Memory B cell (primary cell): ENCODE data around the gene MROH9.

ENCODE experiments used
- ATAC-seq: fragments of 150-1000 bp; cut with Tn5 transposase; 2 replicates; pipeline ENCODE4 v1.10.0; 2021; ENCODE audit warnings: low read depth, mild to moderate bottlenecking, moderate library complexity
- DNase-seq, 2 donors: peaks; one replicate each; pipeline ENCODE4 v3.0.0; 2022; ENCODE audit warnings: low spot score in 2 of 2
- H3K27ac Mint-ChIP-seq: one replicate; pipeline ENCODE4 v1.8.0; 2022; ENCODE audit warnings: mild to moderate bottlenecking, moderate library complexity, mixed read lengths
- H3K27me3 Mint-ChIP-seq: one replicate; pipeline ENCODE4 v1.8.0; 2022; ENCODE audit warnings: mixed read lengths
- H3K36me3 Mint-ChIP-seq: one replicate; pipeline ENCODE4 v1.8.0; 2022; ENCODE audit warnings: mild to moderate bottlenecking, mixed read lengths
- H3K4me1 Mint-ChIP-seq: one replicate; pipeline ENCODE4 v1.8.0; 2022; ENCODE audit warnings: mixed read lengths
- H3K4me3 Mint-ChIP-seq: one replicate; pipeline ENCODE4 v1.8.0; 2022; ENCODE audit warnings: mild to moderate bottlenecking, moderate library complexity, mixed read lengths
- H3K9me3 Mint-ChIP-seq: one replicate; pipeline ENCODE4 v1.8.0; 2022; ENCODE audit warnings: mixed read lengths

The MROH9 gene

DNA sequence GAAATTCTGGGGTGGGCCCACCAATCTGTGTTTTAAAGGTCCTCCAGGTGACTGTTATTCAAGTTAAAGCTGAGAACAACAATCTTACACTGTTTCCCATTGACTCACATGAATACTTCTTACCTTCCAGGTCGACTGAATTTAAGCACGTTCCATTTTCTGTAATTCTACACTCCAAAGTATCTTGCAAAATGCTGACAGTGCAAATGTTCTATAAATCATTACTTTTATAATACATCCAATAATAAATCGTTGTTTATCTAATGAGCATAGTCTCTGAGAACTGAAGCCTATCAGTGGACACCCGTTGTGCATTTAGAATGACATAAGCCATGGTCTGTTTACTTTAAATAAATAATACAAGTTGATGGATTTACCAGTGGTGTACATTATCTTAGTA, 79.5 kb downstream of the MROH9 start:
- peaks cover 2% of the 10 kb centered on the region for H3K27me3 Mint-ChIP-seq
- ATAC-seq (no peak), DNase-seq (no peak)
- H3K9me3 Mint-ChIP-seq, result peaks cover 4% of the 10 kb centered on the region
- H3K36me3 Mint-ChIP-seq, result no peaks in the 10 kb centered on the region
- H3K27ac Mint-ChIP-seq, result no peak overlapping the region
- H3K4me1 Mint-ChIP-seq, result no peaks in the 10 kb centered on the region
- no peak overlapping the region for H3K4me3 Mint-ChIP-seq

DNA sequence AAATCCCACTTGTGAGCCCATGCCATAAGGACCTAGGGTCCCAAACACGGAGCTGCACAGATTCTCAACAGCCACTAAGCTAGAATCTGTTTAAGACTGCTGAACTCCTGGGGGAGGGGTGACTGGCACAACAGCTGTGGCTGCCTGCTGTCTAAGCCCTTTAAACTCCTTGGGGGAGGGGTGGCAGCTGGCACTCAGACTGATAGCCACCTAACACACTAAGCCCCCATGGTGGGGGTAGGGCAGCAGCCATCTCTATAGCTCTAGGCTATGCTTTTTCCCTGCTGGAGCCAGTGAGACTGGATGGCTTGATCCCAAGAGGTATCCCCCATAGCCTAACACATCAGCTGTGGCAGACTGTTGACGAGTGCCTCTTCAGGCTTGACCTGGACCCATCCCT, 82.1 kb downstream of the MROH9 start:
- no peaks in the 10 kb centered on the region for H3K4me1 Mint-ChIP-seq

DNA sequence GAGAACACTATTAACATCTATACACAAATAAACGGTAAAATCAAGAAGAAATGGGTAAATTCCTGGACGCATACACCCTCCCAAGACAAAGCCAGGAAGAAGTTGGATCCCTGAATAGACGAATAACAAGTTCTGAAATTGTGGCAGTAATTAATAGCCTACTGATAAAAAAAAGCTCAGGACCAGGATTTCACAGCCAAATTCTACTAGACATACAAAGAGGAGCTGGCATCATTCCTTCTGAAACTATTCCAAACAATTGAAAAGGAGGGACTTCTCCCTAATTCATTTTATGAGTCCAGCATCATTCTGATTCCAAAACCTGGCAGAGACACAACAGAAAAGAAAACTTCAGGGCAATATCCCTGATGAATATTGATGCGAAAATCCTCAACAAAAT, 84.6 kb downstream of the MROH9 start:
- Mint-ChIP-seq H3K4me3 (no peak overlapping the region), H3K36me3 (no peaks in the 10 kb centered on the region), H3K4me1 (no peaks in the 10 kb centered on the region), H3K27ac (no peak overlapping the region), H3K27me3 (peaks cover 2% of the 10 kb centered on the region), H3K9me3 (peaks cover 14% of the 10 kb centered on the region)
- no peak for DNase-seq
- no peak for ATAC-seq

More for the DNA sequence above, 82.1 kb downstream of the MROH9 start:
- no peak overlapping the region for H3K27ac Mint-ChIP-seq
- H3K9me3 Mint-ChIP-seq, result peaks cover 16% of the 10 kb centered on the region
- H3K36me3 Mint-ChIP-seq, result no peaks in the 10 kb centered on the region
- ATAC-seq (no peak), DNase-seq (no peak)
- no peak overlapping the region for H3K4me3 Mint-ChIP-seq
- peaks cover 2% of the 10 kb centered on the region for H3K27me3 Mint-ChIP-seq

DNA sequence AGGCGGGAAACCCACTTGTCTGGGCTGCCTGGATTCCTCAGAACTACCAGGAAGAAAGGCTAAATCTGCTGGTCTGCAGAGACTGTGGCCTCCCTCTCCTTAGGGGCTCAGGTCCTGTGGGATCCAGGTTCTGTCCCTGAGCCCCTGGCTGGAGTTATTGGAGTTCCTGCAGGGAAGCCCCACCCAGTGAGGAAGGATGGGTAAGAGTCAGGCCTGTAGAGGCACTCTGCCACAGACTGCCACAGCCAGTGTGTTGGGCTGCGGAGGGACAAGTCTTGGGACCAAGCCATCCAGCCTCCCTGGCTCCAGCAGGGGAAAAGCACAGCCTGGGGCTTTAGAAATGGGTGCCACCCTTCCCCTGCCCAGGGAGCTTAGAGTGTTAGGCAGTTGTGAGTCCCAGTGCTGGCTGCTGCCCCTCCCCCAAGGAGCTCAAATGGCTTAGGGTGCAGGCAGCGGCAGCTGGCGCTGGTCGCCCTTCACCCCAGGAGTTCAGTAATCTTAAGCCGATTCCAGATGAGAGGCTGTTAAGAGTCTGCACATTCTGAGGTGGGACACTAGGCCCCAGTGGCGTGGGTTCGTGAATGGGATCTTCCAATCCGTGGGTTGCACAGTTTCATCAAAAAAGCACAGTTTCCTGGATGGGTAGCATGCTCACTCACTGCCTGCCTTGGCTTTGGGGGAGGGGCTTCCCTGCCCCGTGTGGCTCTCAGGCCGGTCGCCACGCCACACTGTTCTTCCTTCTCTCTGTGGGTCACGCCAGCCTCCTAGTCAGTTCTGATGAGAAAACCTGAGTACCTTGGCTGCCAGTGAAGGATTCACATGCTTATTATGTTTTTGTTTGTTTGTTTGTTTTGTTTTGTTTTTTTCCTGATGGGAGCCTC, 97.7 kb downstream of the MROH9 start:
- DNase-seq, result no peak
- H3K4me3 Mint-ChIP-seq, result no peak overlapping the region
- H3K36me3 Mint-ChIP-seq, result no peaks in the 10 kb centered on the region
- no peak overlapping the region for H3K27ac Mint-ChIP-seq
- peaks cover 7% of the 10 kb centered on the region for H3K9me3 Mint-ChIP-seq
- ATAC-seq, result no peak
- peaks cover 2% of the 10 kb centered on the region for H3K27me3 Mint-ChIP-seq
- H3K4me1 Mint-ChIP-seq, result no peaks in the 10 kb centered on the region

DNA sequence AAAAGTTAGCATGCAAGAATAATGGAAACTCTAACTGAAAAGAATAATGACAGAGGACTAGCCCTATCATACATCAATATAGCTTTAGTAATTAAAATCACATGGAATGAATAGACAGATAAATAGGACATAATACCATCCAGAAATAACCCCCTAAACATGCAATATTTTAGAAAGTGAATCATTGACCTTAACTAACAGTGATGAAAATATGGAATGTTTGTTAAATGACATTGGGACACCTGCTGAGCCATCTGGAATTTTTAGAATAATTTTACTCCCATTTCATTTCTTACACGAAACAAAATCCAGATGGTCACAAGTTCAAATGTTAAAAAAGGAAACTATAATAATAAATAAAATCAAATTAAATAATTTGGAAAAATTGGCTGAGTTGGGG, 102.3 kb downstream of the MROH9 start:
- DNase-seq (no peak), ATAC-seq (no peak)
- peaks cover 2% of the 10 kb centered on the region for H3K27me3 Mint-ChIP-seq
- no peaks in the 10 kb centered on the region for H3K4me1 Mint-ChIP-seq
- H3K36me3 Mint-ChIP-seq, result no peaks in the 10 kb centered on the region
- no peak overlapping the region for H3K27ac Mint-ChIP-seq
- H3K4me3 Mint-ChIP-seq, result no peak overlapping the region
- H3K9me3 Mint-ChIP-seq, result peaks cover 3% of the 10 kb centered on the region

DNA sequence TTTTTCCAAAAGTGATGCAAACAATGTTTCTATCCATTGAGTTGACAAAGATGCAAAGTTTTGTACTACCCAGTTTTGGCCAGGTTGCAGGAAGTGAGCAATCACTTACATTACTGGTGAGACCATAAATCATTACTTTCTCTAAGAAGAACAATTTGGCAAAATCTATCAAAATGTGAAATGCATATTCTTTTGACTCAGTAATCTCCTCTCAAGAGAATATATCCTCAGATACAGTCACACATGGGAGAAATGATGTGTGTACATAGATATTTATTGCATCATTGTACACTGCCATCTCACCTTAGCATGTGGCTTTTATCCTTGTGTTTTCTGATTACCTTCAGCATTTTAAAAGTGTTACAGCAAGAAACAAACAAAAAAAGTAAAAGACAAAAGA, 103.0 kb downstream of the MROH9 start:
- Mint-ChIP-seq H3K4me3 (no peak overlapping the region), H3K27me3 (peaks cover 2% of the 10 kb centered on the region), H3K4me1 (no peaks in the 10 kb centered on the region), H3K9me3 (peaks cover 8% of the 10 kb centered on the region), H3K27ac (no peak overlapping the region), H3K36me3 (no peaks in the 10 kb centered on the region)
- no peak for ATAC-seq
- no peak for DNase-seq

DNA sequence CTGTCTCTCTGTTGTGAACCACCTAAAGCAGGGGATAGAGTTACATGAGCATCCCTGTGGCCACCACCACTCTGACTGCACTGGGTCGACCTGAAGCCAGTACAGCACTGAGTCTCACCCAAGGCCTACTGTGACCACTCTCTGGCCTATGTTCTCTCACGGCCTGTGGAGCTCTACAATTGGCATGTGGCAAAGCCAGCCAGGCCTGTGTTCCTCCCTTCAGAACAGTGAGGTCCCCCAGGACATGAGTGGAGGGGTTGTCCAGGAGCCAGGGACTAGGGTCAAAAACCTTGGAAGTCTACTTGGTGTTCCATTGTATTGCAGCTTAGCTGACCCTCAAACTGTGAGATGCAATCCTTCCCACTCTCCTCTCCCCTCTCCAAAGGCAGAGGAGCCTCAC, 112.7 kb downstream of the MROH9 start:
- peaks cover 5% of the 10 kb centered on the region for H3K27me3 Mint-ChIP-seq
- H3K27ac Mint-ChIP-seq, result no peak overlapping the region
- peaks cover 18% of the 10 kb centered on the region for H3K9me3 Mint-ChIP-seq
- no peak overlapping the region for H3K4me3 Mint-ChIP-seq
- no peaks in the 10 kb centered on the region for H3K36me3 Mint-ChIP-seq
- ATAC-seq, result no peak
- no peak for DNase-seq
- no peaks in the 10 kb centered on the region for H3K4me1 Mint-ChIP-seq

DNA sequence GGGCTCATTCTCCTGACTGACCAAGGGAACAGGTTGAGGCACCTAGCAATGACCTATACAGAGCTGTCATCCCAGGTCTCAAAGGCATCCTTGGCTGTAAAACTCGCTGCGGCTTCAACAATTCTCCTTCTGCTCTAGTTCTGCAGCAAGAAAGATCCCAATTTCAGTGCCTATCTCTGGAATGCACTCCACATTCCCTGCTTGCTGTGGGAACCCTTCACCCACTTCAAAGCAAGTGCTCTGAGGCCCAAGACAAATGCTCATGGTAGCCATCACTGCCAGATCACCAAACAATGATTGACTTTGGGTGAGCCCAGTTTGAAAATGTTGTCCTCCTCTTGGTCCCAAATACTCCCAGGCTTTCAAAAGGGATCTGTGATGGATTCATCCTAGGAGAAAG, 117.6 kb downstream of the MROH9 start:
- no peak overlapping the region for H3K4me3 Mint-ChIP-seq
- H3K9me3 Mint-ChIP-seq, result peaks cover 5% of the 10 kb centered on the region
- no peaks in the 10 kb centered on the region for H3K4me1 Mint-ChIP-seq
- no peak overlapping the region for H3K27ac Mint-ChIP-seq
- peaks cover 5% of the 10 kb centered on the region for H3K27me3 Mint-ChIP-seq
- H3K36me3 Mint-ChIP-seq, result no peaks in the 10 kb centered on the region
- ATAC-seq, result no peak
- DNase-seq, result no peak

DNA sequence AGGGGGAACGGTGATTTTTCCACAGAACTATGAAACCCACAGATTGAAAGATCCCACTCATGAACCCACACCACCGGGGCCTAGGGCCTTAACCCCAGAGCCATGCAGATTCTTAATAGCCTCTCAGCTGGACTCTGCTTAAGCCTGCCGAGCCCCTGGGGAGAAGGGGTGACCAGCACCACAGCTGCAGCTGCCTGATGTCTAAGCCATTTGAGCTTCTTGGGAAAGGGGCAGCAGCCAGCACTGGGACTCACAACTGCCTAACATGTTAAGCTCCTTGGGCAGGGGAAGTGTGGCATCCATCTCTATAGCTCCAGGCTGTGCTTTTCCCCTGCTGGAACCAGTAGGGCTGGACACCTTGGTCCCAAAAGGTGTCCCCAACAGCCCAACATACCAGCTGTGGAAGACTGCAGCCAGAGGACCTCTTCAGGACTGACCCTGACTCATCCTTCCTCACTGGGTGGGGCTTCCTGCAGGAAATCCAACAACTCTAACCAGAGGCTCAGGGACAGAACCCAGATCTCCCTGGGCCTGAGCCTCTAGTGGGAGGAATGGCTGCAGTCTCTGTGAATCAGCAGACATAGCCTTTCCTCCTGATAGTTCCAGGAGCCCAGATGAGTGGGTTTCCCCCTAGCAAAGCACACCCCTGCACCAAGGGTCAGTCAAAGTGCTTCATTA, 120.8 kb downstream of the MROH9 start:
- DNase-seq, result no peak
- Mint-ChIP-seq H3K4me3 (no peak overlapping the region), H3K4me1 (no peaks in the 10 kb centered on the region), H3K27ac (no peak overlapping the region), H3K27me3 (peaks cover 3% of the 10 kb centered on the region), H3K36me3 (no peaks in the 10 kb centered on the region), H3K9me3 (peaks cover 2% of the 10 kb centered on the region)
- no peak for ATAC-seq

DNA sequence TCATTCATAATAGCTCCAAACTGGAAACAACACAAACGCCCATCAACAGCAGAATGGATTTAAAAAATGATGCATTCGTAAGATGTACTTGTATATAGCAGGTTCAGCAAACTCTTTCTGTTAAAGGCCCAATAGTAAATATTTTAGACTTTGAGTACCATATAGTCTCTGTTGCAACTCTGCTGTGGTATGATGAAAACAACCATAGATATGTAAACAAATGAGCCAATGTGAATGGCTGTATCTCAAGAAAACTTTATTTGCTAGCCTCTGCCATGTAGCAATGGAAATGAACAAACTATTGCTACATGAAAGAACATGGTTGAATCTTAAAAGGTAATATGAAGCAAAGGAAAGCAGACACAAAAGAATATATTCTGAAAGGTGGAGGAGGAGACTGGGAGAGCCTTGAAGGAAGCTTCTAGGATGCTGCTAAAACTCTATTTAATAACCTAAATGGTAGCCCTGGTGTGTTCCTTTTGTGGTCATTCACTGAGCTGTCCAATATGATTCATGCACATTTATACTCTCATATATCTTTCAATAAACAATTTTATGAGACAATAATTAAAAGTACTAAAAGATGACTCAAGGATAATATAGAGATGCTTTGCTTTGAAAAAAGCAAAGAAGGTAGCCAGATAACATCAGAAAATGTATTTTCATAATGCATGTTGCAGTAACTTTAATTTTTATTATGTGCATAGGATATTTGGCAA, 126.2 kb downstream of the MROH9 start:
- no peak for ATAC-seq
- no peaks in the 10 kb centered on the region for H3K27me3 Mint-ChIP-seq
- H3K9me3 Mint-ChIP-seq, result no peaks in the 10 kb centered on the region
- no peak overlapping the region for H3K4me3 Mint-ChIP-seq
- H3K36me3 Mint-ChIP-seq, result no peaks in the 10 kb centered on the region
- DNase-seq, result no peak
- no peak overlapping the region for H3K27ac Mint-ChIP-seq
- H3K4me1 Mint-ChIP-seq, result no peaks in the 10 kb centered on the region

DNA sequence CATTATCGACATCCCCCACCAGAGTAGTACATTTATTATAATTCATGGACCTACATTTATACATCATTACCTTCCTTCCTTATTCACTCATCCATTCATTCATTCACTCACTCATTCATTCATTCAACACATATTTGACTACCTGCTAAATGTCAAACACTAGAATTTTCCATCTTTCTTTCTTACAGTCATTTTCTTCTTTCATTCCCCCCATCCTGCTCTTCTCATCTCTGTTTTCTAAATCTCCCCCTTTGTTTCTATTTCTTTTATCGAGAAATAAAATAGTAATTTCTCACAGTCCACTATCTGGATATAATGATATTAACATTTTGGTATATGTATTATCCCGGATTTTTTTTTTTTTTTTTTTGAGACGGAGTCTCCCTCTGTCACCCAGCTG, 127.6 kb downstream of the MROH9 start:
- peaks cover 2% of the 10 kb centered on the region for H3K27me3 Mint-ChIP-seq
- no peak overlapping the region for H3K27ac Mint-ChIP-seq
- no peaks in the 10 kb centered on the region for H3K36me3 Mint-ChIP-seq
- H3K4me1 Mint-ChIP-seq, result no peaks in the 10 kb centered on the region
- H3K4me3 Mint-ChIP-seq, result no peak overlapping the region
- no peak for DNase-seq
- no peak for ATAC-seq
- no peaks in the 10 kb centered on the region for H3K9me3 Mint-ChIP-seq

DNA sequence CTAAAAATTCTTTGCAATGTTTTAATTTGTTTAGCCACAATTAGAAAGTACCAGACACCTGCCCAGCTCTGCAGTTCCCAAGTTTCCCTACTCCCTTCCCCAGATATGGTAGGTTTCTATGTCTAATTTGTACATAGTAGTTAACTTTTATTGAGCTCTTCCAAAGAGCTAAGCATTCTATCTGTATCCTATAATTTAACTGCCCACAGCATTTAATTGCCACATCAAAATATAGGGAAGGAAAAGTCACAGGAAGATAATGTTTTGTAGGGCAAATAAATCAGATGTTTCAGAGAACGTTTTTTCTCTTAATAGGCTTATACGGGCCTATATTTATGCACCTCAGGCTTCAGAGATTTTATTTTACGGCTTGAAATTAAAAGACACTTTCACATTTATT, 139.7 kb downstream of the MROH9 start:
- DNase-seq (no peak), ATAC-seq (no peak)
- H3K9me3 Mint-ChIP-seq, result no peaks in the 10 kb centered on the region
- no peaks in the 10 kb centered on the region for H3K4me1 Mint-ChIP-seq
- no peak overlapping the region for H3K27ac Mint-ChIP-seq
- peaks cover 4% of the 10 kb centered on the region for H3K27me3 Mint-ChIP-seq
- no peak overlapping the region for H3K4me3 Mint-ChIP-seq
- no peaks in the 10 kb centered on the region for H3K36me3 Mint-ChIP-seq

DNA sequence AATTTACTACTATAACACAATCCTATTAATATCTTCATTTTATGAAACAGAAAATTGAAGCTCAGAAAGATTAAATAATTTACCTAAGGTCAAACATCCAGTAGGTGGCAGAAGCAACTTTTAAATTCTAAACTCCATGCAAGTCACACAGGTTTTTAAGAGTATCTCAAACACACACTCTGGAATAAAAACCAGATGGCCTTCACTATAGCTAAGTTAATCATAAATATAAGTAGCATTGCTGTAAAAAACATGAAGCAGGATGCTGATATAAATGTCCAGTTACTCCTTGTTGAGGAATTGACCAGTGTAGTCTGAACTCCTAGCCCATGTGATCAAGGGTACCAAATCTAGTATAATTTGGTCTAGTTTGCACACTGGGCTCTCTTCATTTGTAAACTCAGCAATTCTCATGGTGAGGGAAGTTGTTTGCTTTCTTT, 146.0 kb downstream of the MROH9 start:
- H3K36me3 Mint-ChIP-seq, result no peaks in the 10 kb centered on the region
- ATAC-seq (no peak), DNase-seq (no peak)
- no peaks in the 10 kb centered on the region for H3K9me3 Mint-ChIP-seq
- no peaks in the 10 kb centered on the region for H3K4me1 Mint-ChIP-seq
- H3K4me3 Mint-ChIP-seq, result no peak overlapping the region
- H3K27me3 Mint-ChIP-seq, result peaks cover 2% of the 10 kb centered on the region
- no peak overlapping the region for H3K27ac Mint-ChIP-seq

DNA sequence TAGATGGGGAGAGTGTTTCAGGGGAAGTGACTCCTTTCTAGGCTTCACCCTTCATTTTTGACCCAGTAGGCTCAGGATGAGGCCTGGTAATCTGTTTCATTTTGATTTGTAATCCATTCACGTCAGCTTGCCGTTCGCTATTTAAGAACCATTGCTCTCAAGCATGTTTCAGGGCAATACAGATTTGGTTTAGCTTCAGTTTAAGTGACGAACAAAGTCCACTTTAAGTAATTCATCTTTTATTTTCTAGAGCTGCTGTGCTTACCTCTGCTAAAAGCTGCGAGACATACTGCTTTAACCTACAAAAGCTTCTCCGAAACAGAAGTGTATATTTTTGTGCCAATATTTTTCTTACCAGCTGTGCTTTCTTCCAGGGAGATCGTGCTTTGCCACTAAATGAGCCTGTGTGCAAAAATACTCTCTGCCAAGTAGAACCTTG, 146.4 kb downstream of the MROH9 start:
- H3K4me3 Mint-ChIP-seq, result no peak overlapping the region
- H3K27ac Mint-ChIP-seq, result no peak overlapping the region
- H3K36me3 Mint-ChIP-seq, result no peaks in the 10 kb centered on the region
- H3K27me3 Mint-ChIP-seq, result peaks cover under 1% of the 10 kb centered on the region
- no peaks in the 10 kb centered on the region for H3K4me1 Mint-ChIP-seq
- H3K9me3 Mint-ChIP-seq, result no peaks in the 10 kb centered on the region
- DNase-seq (no peak), ATAC-seq (no peak)
